Nephron (organoid): ENCODE data around the gene HMCN2.

ENCODE experiments used
- H3K27ac Mint-ChIP-seq, 3 experiments: 2 replicates each; pipeline ENCODE4 v1.8.0; 2020; ENCODE audit warnings: mixed read lengths in 3 of 3, mild to moderate bottlenecking in 2 of 3, moderate library complexity in 1 of 3
- H3K27me3 Mint-ChIP-seq: 2 replicates; pipeline ENCODE4 v1.8.0; 2021; ENCODE audit warnings: low read depth, mild to moderate bottlenecking, moderate library complexity, mixed read lengths
- H3K36me3 Mint-ChIP-seq: 2 replicates; pipeline ENCODE4 v1.8.0; 2020; ENCODE audit warnings: low read depth, mixed read lengths
- H3K4me1 Mint-ChIP-seq: 2 replicates; pipeline ENCODE4 v1.8.0; 2020; ENCODE audit warnings: mixed read lengths
- H3K4me3 Mint-ChIP-seq, 3 experiments: 2 replicates each; pipeline ENCODE4 v1.8.0; 2020; ENCODE audit warnings: mild to moderate bottlenecking in 3 of 3, mixed read lengths in 3 of 3, moderate library complexity in 2 of 3
- H3K9me3 Mint-ChIP-seq: 2 replicates; pipeline ENCODE4 v1.8.0; 2020; ENCODE audit warnings: mixed read lengths
- TF ChIP-seq, protein P1 (sequence below), 3 experiments: fragments of 200-600 bp; sonication (generic); IDR thresholded peaks; one replicate each; pipeline ENCODE4 v1.5.0; 2021; ENCODE audit warnings: antibody characterized with exemption in 3 of 3; ENCODE audit not compliant: unreplicated experiment in 3 of 3

The HMCN2 gene

DNA sequence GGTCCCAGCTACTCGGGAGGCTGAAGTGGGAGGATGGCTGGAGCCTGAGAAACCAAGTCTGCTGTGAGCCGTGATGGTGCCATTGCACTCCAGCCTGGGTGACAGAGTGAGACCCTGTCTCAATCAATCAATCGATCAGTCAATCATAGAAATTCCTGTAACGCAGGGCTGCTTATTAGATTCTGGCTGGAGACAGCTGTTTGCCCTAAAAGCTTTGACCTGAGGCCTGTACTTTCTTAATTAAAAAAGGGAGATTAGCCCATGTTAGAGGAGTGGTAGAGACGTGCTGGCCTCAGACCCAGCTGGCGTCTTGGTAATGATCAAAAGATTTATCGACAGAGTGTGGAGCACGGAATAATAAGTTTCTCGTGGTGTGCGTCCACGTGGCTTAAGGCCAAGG is 40.5 kb upstream of the HMCN2 start:
- Mint-ChIP-seq H3K27me3 (no peaks in the 10 kb centered on the region), H3K9me3 (peaks cover 5% of the 10 kb centered on the region), H3K27ac (no peak overlapping the region), H3K4me1 (peaks cover 16% of the 10 kb centered on the region), H3K36me3 (peaks cover 51% of the 10 kb centered on the region), H3K4me3 (no peak overlapping the region)
- TF ChIP-seq, protein P1, sequence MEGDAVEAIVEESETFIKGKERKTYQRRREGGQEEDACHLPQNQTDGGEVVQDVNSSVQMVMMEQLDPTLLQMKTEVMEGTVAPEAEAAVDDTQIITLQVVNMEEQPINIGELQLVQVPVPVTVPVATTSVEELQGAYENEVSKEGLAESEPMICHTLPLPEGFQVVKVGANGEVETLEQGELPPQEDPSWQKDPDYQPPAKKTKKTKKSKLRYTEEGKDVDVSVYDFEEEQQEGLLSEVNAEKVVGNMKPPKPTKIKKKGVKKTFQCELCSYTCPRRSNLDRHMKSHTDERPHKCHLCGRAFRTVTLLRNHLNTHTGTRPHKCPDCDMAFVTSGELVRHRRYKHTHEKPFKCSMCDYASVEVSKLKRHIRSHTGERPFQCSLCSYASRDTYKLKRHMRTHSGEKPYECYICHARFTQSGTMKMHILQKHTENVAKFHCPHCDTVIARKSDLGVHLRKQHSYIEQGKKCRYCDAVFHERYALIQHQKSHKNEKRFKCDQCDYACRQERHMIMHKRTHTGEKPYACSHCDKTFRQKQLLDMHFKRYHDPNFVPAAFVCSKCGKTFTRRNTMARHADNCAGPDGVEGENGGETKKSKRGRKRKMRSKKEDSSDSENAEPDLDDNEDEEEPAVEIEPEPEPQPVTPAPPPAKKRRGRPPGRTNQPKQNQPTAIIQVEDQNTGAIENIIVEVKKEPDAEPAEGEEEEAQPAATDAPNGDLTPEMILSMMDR (IDR thresholded peaks at IDR 0.05; ENCODE audit: unreplicated experiment in 3 of 3) = no peak

DNA sequence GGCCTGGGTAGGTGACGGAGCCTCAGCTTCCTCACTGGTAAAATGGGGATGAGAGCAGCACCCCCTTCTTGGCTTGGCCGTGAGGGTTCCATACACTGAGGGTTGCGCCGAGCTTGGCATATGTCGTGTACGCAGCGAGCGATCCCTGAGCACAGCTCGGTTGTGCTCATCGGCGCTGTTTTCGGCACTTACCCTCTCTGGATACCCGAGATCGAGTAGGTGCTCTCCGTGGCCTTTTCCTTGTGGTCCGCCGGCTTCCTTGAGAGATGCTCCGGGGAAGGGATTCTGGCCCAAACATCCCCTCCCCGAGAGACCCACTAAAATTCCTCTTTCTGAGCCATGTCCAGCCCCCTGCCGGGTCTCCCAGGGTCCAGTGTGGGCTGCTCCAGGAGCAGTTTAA is 40.0 kb upstream of the HMCN2 start:
- Mint-ChIP-seq H3K4me3 (no peak overlapping the region), H3K4me1 (peaks cover 11% of the 10 kb centered on the region), H3K27ac (no peak overlapping the region), H3K9me3 (peaks cover 5% of the 10 kb centered on the region), H3K36me3 (peaks cover 53% of the 10 kb centered on the region), H3K27me3 (no peaks in the 10 kb centered on the region)
- TF ChIP-seq, protein P1 (IDR thresholded peaks at IDR 0.05; ENCODE audit: unreplicated experiment in 3 of 3) = no peak

- Mint-ChIP-seq H3K27me3 (no peaks in the 10 kb centered on the region), H3K27ac (no peak overlapping the region), H3K9me3 (peaks cover 5% of the 10 kb centered on the region), H3K4me3 (no peak overlapping the region), H3K4me1 (peaks cover 11% of the 10 kb centered on the region), H3K36me3 (peaks cover 53% of the 10 kb centered on the region)
- TF ChIP-seq, protein P1 (IDR thresholded peaks at IDR 0.05; ENCODE audit: unreplicated experiment in 3 of 3) = no peak
These were observed 39.4 kb upstream of the HMCN2 start for GRCh38 chr9:130226112-130226511.

- no peaks in the 10 kb centered on the region for H3K27me3 Mint-ChIP-seq
- H3K4me1 Mint-ChIP-seq = peaks cover 6% of the 10 kb centered on the region
- peaks cover 5% of the 10 kb centered on the region for H3K9me3 Mint-ChIP-seq
- no peak overlapping the region for H3K27ac Mint-ChIP-seq
- TF ChIP-seq, protein P1 (IDR thresholded peaks at IDR 0.05; ENCODE audit: unreplicated experiment in 3 of 3) = no peak
- H3K4me3 Mint-ChIP-seq = no peak overlapping the region
- peaks cover 50% of the 10 kb centered on the region for H3K36me3 Mint-ChIP-seq
These were observed 37.7 kb upstream of the HMCN2 start for GRCh38 chr9:130227833-130228232.

DNA sequence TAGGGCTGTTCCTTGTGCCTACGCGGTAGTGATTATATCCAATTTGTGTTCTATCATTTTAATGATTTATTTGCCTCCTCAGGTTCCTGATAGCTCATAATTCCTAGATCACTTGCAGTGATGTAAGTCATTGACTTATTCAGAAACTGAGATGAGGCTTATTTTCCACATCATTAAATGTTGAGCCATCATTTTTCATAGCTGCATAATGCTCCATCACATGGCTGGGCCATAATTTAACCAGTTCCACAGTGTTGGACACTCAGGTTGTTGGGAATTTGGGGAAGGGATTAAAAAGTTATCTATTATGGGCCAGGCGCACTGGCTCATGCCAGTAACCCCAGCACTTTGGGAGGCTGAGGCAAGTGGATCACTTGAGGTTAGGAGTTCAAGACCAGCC is 35.8 kb upstream of the HMCN2 start:
- TF ChIP-seq, protein P1 (IDR thresholded peaks at IDR 0.05; ENCODE audit: unreplicated experiment in 3 of 3) = no peak

GRCh38 chr9:130230631-130231030 is 34.9 kb upstream of the HMCN2 start:
- H3K27me3 Mint-ChIP-seq = no peaks in the 10 kb centered on the region
- peaks cover 54% of the 10 kb centered on the region for H3K36me3 Mint-ChIP-seq
- no peak overlapping the region for H3K27ac Mint-ChIP-seq
- H3K4me1 Mint-ChIP-seq = peaks cover under 1% of the 10 kb centered on the region
- peaks cover 5% of the 10 kb centered on the region for H3K9me3 Mint-ChIP-seq
- TF ChIP-seq, protein P1 (IDR thresholded peaks at IDR 0.05; ENCODE audit: unreplicated experiment in 3 of 3) = no peak
- H3K4me3 Mint-ChIP-seq = no peak overlapping the region

More for the DNA sequence above, 35.8 kb upstream of the HMCN2 start:
- no peak overlapping the region for H3K27ac Mint-ChIP-seq
- H3K9me3 Mint-ChIP-seq = peaks cover 5% of the 10 kb centered on the region
- no peaks in the 10 kb centered on the region for H3K4me1 Mint-ChIP-seq
- no peak overlapping the region for H3K4me3 Mint-ChIP-seq
- H3K36me3 Mint-ChIP-seq = peaks cover 60% of the 10 kb centered on the region
- no peaks in the 10 kb centered on the region for H3K27me3 Mint-ChIP-seq
